ENCODE data around the gene LPCAT3. TPM values are rescaled to one million over a fixed set of nuclear protein-coding genes. Genes with fewer than 3 reads are reported as not detected.
A peak's percentile ranks its signal among the peaks of the same experiment; 100 is the strongest.

The LPCAT3 gene
- polyA plus RNA-seq, 1 donor (not counting 4 experiments of a cell fraction or from before 2014, with no cell fraction given): 69.1 TPM

GRCh38 chr12:7019043-7019569 is 830 bp upstream of the LPCAT3 start:
- dilution Hi-C loops (cut with MboI; ENCODE audit: extremely low pct_ligation_motif_present, low sequenced_read_pairs): no loop called here
- FAIRE-seq: no peak
- Histone ChIP-seq H3K4me3 (ENCODE audit: control insufficient read depth in 2 of 3, extremely low read depth in 1 of 3, insufficient read depth in 2 of 3, low read depth in 1 of 3, low read length in 3 of 3) (peak overlapping the region; percentile 68 to 98 (median 94)), H2AFZ (ENCODE audit: control insufficient read depth, low read length) (peak overlapping the region; percentile 11), H3K9ac (ENCODE audit: control insufficient read depth, extremely low read depth, insufficient read depth, low read length) (peak overlapping the region; percentile 83), H3K36me3 (ENCODE audit: control insufficient read depth in 2 of 2, extremely low read depth in 1 of 2, insufficient read depth in 2 of 2, low read length in 2 of 2) (no peaks in the 10 kb centered on the region), H3K79me2 (ENCODE audit: control insufficient read depth, insufficient read depth, low read length) (peaks cover 23% of the 10 kb centered on the region), H3K9me3 (ENCODE audit: control insufficient read depth, low read depth, low read length) (no peaks in the 10 kb centered on the region), H3K4me2 (ENCODE audit: control insufficient read depth, extremely low read depth, insufficient read depth, low read depth, low read length) (peak overlapping the region; percentile 66), H3K27me3 (ENCODE audit: control insufficient read depth, extremely low read depth, insufficient read depth, low read length) (no peaks in the 10 kb centered on the region), H3K27ac (ENCODE audit: control insufficient read depth, insufficient read depth, low read length) (peak overlapping the region; percentile 71), H3K4me1 (ENCODE audit: control insufficient read depth, extremely low read depth, insufficient read depth, low read length) (peaks cover 27% of the 10 kb centered on the region), H4K20me1 (ENCODE audit: control insufficient read depth, extremely low read depth, insufficient read depth, low read length) (no peaks in the 10 kb centered on the region), H3K9me1 (ENCODE audit: control insufficient read depth, extremely low read depth, insufficient read depth, low read length) (no peaks in the 10 kb centered on the region)
- TF ChIP-seq EZH2 (IDR thresholded peaks at IDR 0.05; ENCODE audit: low read length) (no peak), CTCF (optimal IDR thresholded peaks at IDR 0.05 in 1 of 3, IDR thresholded peaks at IDR 0.05 in 1 of 3, conservative IDR thresholded peaks at IDR 0.05 in 1 of 3; ENCODE audit: extremely low read depth in 1 of 3, insufficient read depth in 2 of 3, low read length in 3 of 3) (no peak)
- DNase-seq (ENCODE audit: low read depth, low spot score): no peak

GRCh38 chr12:7017870-7018349 is 366 bp downstream of the LPCAT3 start:
- DNase-seq (ENCODE audit: low read depth, low spot score) (no peak), FAIRE-seq (peak; percentile 52)
- Histone ChIP-seq H3K4me2 (ENCODE audit: control insufficient read depth, extremely low read depth, insufficient read depth, low read depth, low read length) (peak overlapping the region; percentile 98), H3K79me2 (ENCODE audit: control insufficient read depth, insufficient read depth, low read length) (peaks cover 24% of the 10 kb centered on the region), H3K9me3 (ENCODE audit: control insufficient read depth, low read depth, low read length) (no peaks in the 10 kb centered on the region), H4K20me1 (ENCODE audit: control insufficient read depth, extremely low read depth, insufficient read depth, low read length) (no peaks in the 10 kb centered on the region), H3K36me3 (ENCODE audit: control insufficient read depth in 2 of 2, extremely low read depth in 1 of 2, insufficient read depth in 2 of 2, low read length in 2 of 2) (peaks cover 0 to 2% of the 10 kb centered on the region in 2 experiments), H3K4me3 (ENCODE audit: control insufficient read depth in 2 of 3, extremely low read depth in 1 of 3, insufficient read depth in 2 of 3, low read depth in 1 of 3, low read length in 3 of 3) (peak overlapping the region; percentile 68 to 98 (median 94)), H3K27ac (ENCODE audit: control insufficient read depth, insufficient read depth, low read length) (peak overlapping the region; percentile 71), H3K9ac (ENCODE audit: control insufficient read depth, extremely low read depth, insufficient read depth, low read length) (peak overlapping the region; percentile 83), H2AFZ (ENCODE audit: control insufficient read depth, low read length) (peak overlapping the region; percentile 86), H3K4me1 (ENCODE audit: control insufficient read depth, extremely low read depth, insufficient read depth, low read length) (peaks cover 27% of the 10 kb centered on the region), H3K27me3 (ENCODE audit: control insufficient read depth, extremely low read depth, insufficient read depth, low read length) (no peaks in the 10 kb centered on the region), H3K9me1 (ENCODE audit: control insufficient read depth, extremely low read depth, insufficient read depth, low read length) (no peaks in the 10 kb centered on the region)
- no peak for TF ChIP-seq EZH2 (IDR thresholded peaks at IDR 0.05; ENCODE audit: low read length)
- no peak for TF ChIP-seq CTCF (optimal IDR thresholded peaks at IDR 0.05 in 1 of 3, IDR thresholded peaks at IDR 0.05 in 1 of 3, conservative IDR thresholded peaks at IDR 0.05 in 1 of 3; ENCODE audit: extremely low read depth in 1 of 3, insufficient read depth in 2 of 3, low read length in 3 of 3)
- dilution Hi-C loops (cut with MboI; ENCODE audit: extremely low pct_ligation_motif_present, low sequenced_read_pairs): no loop called here
